Glutamatergic neuron (in vitro differentiated cells): ENCODE measurements around the gene FHOD3. TPM values are rescaled to one million over a fixed set of nuclear protein-coding genes. Genes with fewer than 3 reads are reported as not detected.

Experiments used
- DNase-seq: peaks from one replicate; pipeline ENCODE4 v3.0.0; 2022
- H3K27ac Mint-ChIP-seq: one replicate; pipeline ENCODE4 v1.8.0; 2020; ENCODE audit warnings: mild to moderate bottlenecking, mixed read lengths, inconsistent platforms; ENCODE audit not compliant: unreplicated experiment
- H3K27me3 Mint-ChIP-seq: one replicate; pipeline ENCODE4 v1.8.0; 2020; ENCODE audit warnings: mild to moderate bottlenecking, moderate library complexity, mixed read lengths, inconsistent platforms; ENCODE audit not compliant: unreplicated experiment
- H3K36me3 Mint-ChIP-seq: one replicate; pipeline ENCODE4 v1.8.0; 2020; ENCODE audit warnings: mild to moderate bottlenecking, mixed read lengths, inconsistent platforms; ENCODE audit not compliant: unreplicated experiment
- H3K4me1 Mint-ChIP-seq: one replicate; pipeline ENCODE4 v1.8.0; 2020; ENCODE audit warnings: mild to moderate bottlenecking, low read depth, mixed read lengths, inconsistent platforms; ENCODE audit not compliant: unreplicated experiment
- H3K4me3 Mint-ChIP-seq: one replicate; pipeline ENCODE4 v1.8.0; 2020; ENCODE audit warnings: mild to moderate bottlenecking, mixed read lengths, inconsistent platforms; ENCODE audit not compliant: unreplicated experiment
- H3K9me3 Mint-ChIP-seq: one replicate; pipeline ENCODE4 v1.8.0; 2020; ENCODE audit warnings: mild to moderate bottlenecking, moderate library complexity, mixed read lengths, inconsistent platforms; ENCODE audit not compliant: unreplicated experiment
- CTCF ChIP-seq: fragments of 200-600 bp; sonication (generic); IDR thresholded peaks from one replicate; pipeline ENCODE4 v1.5.0; 2021; ENCODE audit not compliant: partially characterized antibody, unreplicated experiment
- total RNA-seq: library from RNA; stranded (reverse); fragmentation: NEBNext Ultra II Directional; extraction: Animal tissue kit (Norgen Biotek cat#: 25700); gene quantifications from one replicate; pipeline ENCODE4 v1.2.1, GENCODE V29; 2021; ENCODE audit not compliant: unreplicated experiment

Gene FHOD3
- total RNA-seq, 1 donor from 2014 or later = 21.2 TPM

DNA sequence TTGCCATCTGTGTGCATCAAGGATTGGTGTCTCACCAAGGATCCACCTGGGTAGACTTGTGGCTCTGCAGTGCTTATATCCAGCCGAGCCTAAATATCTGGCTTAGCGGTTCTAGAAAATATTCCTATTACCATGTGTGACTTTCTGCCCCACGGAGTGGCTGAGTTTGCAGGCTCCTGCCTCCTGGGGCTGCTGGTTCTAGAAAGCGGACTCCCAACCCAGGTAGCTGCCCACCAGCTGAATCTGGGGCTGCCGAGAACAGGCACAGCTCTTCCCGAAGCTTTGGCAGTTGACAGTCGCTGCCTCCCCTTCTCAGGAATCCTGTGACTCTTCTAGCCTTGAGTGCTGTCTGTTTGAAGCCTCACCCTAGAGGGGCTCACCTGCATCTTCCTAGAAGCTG, 426.7 kb downstream of the FHOD3 start:
- DNase-seq = no peak
- Mint-ChIP-seq H3K9me3 (no peaks in the 10 kb centered on the region), H3K4me1 (no peaks in the 10 kb centered on the region), H3K27me3 (peaks cover 2% of the 10 kb centered on the region), H3K36me3 (no peaks in the 10 kb centered on the region), H3K4me3 (no peak overlapping the region), H3K27ac (no peak overlapping the region)
- no peak for TF ChIP-seq CTCF

DNA sequence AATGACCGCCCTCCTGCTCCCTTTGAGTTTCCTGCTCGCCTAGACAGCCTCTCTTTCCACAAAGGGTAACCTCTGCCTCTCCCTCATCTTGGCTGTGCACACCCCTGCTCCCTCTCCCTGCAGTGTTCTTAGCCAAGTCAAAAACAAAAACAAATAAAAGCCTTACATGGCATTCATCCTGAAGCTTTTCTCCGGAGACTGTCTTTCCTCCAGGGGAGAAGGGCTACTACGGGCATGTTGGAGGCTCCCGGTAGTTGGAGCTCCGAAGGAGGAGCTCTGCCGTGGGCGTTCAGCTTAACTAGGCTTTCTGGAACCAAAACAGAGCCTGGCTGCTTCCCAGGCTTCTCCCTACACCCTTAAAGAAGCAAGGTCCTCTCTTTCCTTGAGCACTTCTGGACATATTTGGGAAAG, 427.1 kb downstream of the FHOD3 start:
- Mint-ChIP-seq H3K27me3 (peaks cover 2% of the 10 kb centered on the region), H3K36me3 (no peaks in the 10 kb centered on the region), H3K4me1 (no peaks in the 10 kb centered on the region), H3K9me3 (no peaks in the 10 kb centered on the region), H3K27ac (no peak overlapping the region), H3K4me3 (no peak overlapping the region)
- TF ChIP-seq CTCF = no peak
- no peak for DNase-seq

- no peak overlapping the region for H3K4me3 Mint-ChIP-seq
- no peak for TF ChIP-seq CTCF
- no peak for DNase-seq
- H3K36me3 Mint-ChIP-seq = peaks cover 23% of the 10 kb centered on the region
- H3K27me3 Mint-ChIP-seq = peaks cover 9% of the 10 kb centered on the region
- peaks cover 9% of the 10 kb centered on the region for H3K9me3 Mint-ChIP-seq
- H3K4me1 Mint-ChIP-seq = no peaks in the 10 kb centered on the region
- no peak overlapping the region for H3K27ac Mint-ChIP-seq
These were observed 430.8 kb downstream of the FHOD3 start for GRCh38 chr18:36728345-36728744.

GRCh38 chr18:36729197-36729596, 431.7 kb downstream of the FHOD3 start:
- Mint-ChIP-seq H3K9me3 (peaks cover 9% of the 10 kb centered on the region), H3K4me1 (no peaks in the 10 kb centered on the region), H3K27ac (no peak overlapping the region), H3K27me3 (peaks cover 9% of the 10 kb centered on the region), H3K36me3 (peaks cover 27% of the 10 kb centered on the region), H3K4me3 (no peak overlapping the region)
- TF ChIP-seq CTCF = no peak
- no peak for DNase-seq

DNA sequence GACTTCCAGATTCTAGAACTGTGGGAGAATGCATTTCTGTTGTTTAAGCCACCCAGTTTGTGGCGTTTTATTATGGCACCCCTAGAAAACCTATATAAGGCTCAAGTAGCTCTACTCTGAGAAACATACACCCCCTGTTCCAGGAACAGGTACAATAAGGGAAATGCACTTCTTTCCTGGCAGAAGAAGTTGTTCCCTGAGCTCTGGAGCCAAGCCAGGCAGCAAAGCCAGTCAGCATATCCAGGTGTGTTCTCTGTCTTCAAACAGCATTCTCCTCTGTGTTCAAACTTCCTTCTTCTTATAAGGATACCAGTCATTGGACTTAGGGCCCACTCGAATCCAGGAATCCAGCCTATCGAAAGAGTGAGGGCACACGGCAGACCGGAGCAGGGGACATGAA, 434.8 kb downstream of the FHOD3 start:
- Mint-ChIP-seq H3K27me3 (peaks cover 6% of the 10 kb centered on the region), H3K27ac (no peak overlapping the region), H3K4me1 (no peaks in the 10 kb centered on the region), H3K9me3 (peaks cover 9% of the 10 kb centered on the region), H3K4me3 (no peak overlapping the region), H3K36me3 (peaks cover 27% of the 10 kb centered on the region)
- no peak for TF ChIP-seq CTCF
- no peak for DNase-seq
